ENCODE results near the gene CAST. TPM values are rescaled to one million over a fixed set of nuclear protein-coding genes. Genes with fewer than 3 reads are reported as not detected.

CAST gene
- total RNA-seq, 2 experiments from 2014 or later = 149 to 152 TPM

- Mint-ChIP-seq H3K4me3 (no peak overlapping the region), H3K27ac (no peak overlapping the region), H3K9me3 (ENCODE audit: insufficient read depth) (no peaks in the 10 kb centered on the region), H3K27me3 (ENCODE audit: low read depth) (peaks cover 34% of the 10 kb centered on the region), H3K4me1 (ENCODE audit: low read depth) (peaks cover 61% of the 10 kb centered on the region), H3K36me3 (ENCODE audit: low read depth) (peaks cover 6% of the 10 kb centered on the region)
- no peak for ATAC-seq
- POLR2A ChIA-PET = no interaction called here
- no peak for DNase-seq
- CTCF ChIA-PET = interaction anchor here (1.7 kb wide), 1 partner anchor 45 kb away, joined by 13 read pairs; no protein-coding TSS in a partner anchor
These were observed 3.0 kb upstream of the CAST start for GRCh38 chr5:96659170-96659569.

DNA sequence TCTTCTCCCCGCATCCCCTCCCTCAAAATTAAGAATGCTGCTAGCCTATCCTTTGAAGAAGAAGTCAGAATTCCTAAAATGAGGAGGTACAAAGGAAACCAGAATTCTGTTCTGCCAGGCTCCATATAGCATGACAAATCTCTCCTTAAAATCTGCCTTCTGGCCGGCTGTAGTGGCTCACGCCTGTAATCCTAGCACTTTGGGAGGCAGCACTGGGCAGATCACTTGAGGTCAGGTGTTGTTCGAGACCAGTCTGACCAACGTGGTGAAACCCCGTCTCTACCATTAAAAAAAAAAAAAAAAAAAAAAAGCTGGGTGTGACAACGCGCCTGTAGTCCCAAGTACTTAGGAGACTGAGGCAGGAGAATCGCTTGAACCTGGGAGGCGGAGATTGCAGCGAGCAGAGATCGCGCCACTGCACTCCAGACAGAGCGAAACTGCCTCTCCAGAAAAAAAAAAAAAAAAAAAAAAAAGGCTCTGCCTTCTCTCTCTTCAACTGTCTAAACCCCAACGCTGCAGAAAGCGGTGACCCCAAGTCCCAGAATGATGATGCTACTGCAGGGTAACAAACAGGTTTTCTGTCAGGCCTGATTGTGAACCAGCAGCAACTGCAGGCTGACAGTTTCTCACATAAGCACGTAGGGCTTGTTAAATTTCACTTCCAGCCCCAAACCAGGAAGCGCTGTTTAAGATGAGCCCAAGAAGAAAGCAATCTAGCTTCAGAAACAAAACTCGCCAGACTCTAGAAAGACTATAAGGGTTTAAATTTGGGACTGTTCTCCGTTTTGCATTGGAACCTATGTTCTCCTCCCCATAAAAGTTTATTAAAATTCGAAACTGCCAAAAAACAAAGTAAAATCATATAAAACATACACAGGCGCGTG, 963 bp upstream of the CAST start:
- POLR2A ChIA-PET = interaction anchor here (0.7 to 3.5 kb wide), 10 partner anchors 8 to 851 kb away, joined by 3 to 35 read pairs (median 5); partner anchors contain the start of gene ERAP1
- CTCF ChIA-PET = interaction anchor here (0.8 to 4.0 kb wide), 7 partner anchors 8 to 147 kb away, joined by 3 to 17 read pairs (median 4); partner anchors contain the start of gene ERAP1

GRCh38 chr5:96662725-96663518, 746 bp downstream of the CAST start:
- H3K27ac Mint-ChIP-seq = peak overlapping the region; percentile 92
- ATAC-seq (peak; percentile 85), DNase-seq (peak; percentile 89)
- POLR2A ChIA-PET = interaction anchor here (0.8 to 3.5 kb wide), 16 partner anchors 10 to 1017 kb away, joined by 3 to 35 read pairs (median 4); partner anchors contain the start of genes ERAP1, LNPEP and RFESD
- H3K4me1 Mint-ChIP-seq (ENCODE audit: low read depth) = peaks cover 55% of the 10 kb centered on the region
- H3K27me3 Mint-ChIP-seq (ENCODE audit: low read depth) = peaks cover 11% of the 10 kb centered on the region
- H3K36me3 Mint-ChIP-seq (ENCODE audit: low read depth) = peaks cover 16% of the 10 kb centered on the region
- H3K9me3 Mint-ChIP-seq (ENCODE audit: insufficient read depth) = no peaks in the 10 kb centered on the region
- CTCF ChIA-PET = interaction anchor here (1.0 to 4.0 kb wide), 7 partner anchors 10 to 49 kb away, joined by 3 to 17 read pairs (median 4); no protein-coding TSS in a partner anchor
- peak overlapping the region; percentile 92 for H3K4me3 Mint-ChIP-seq

More for the DNA sequence above, 963 bp upstream of the CAST start:
- DNase-seq (peak; percentile 62), ATAC-seq (peak; percentile 6)
- peak overlapping the region; percentile 96 for H3K27ac Mint-ChIP-seq
- peak overlapping the region; percentile 80 for H3K4me3 Mint-ChIP-seq
- H3K4me1 Mint-ChIP-seq (ENCODE audit: low read depth) = peaks cover 58% of the 10 kb centered on the region
- H3K27me3 Mint-ChIP-seq (ENCODE audit: low read depth) = peaks cover 19% of the 10 kb centered on the region
- H3K9me3 Mint-ChIP-seq (ENCODE audit: insufficient read depth) = no peaks in the 10 kb centered on the region
- peaks cover 11% of the 10 kb centered on the region for H3K36me3 Mint-ChIP-seq (ENCODE audit: low read depth)

DNA sequence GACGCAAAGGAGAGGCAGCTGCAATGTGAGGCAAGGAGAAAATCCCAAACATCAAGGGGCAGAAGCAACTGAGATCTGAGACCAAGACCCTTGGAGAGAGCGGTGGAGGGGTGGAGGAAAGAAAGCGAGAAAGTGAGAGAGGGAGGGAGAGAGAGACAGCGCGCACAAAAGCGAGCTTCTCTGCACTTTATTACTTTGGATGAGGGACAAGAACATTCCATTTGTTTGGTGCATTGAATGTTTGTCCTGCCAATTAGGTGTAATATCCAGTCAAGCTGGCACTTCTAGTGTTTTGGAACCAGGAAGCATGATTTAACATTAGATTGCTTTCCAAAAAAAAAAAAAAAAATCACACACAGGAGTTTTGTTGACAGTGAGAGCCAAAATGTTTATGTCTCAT, 1.4 kb downstream of the CAST start:
- Mint-ChIP-seq H3K9me3 (ENCODE audit: insufficient read depth) (no peaks in the 10 kb centered on the region), H3K27me3 (ENCODE audit: low read depth) (peaks cover 6% of the 10 kb centered on the region), H3K36me3 (ENCODE audit: low read depth) (peaks cover 19% of the 10 kb centered on the region), H3K4me1 (ENCODE audit: low read depth) (peaks cover 53% of the 10 kb centered on the region), H3K4me3 (peak overlapping the region; percentile 92), H3K27ac (peak overlapping the region; percentile 92)
- POLR2A ChIA-PET = interaction anchor here (1.0 to 3.5 kb wide), 4 partner anchors 34 to 1017 kb away, joined by 3 to 35 read pairs (median 4); partner anchors contain the start of gene RFESD
- no peak for ATAC-seq
- CTCF ChIA-PET = interaction anchor here (1.0 to 4.0 kb wide), 4 partner anchors 10 to 40 kb away, joined by 3 to 17 read pairs (median 3); no protein-coding TSS in a partner anchor
- DNase-seq = no peak

- DNase-seq = no peak
- ChIA-PET CTCF (interaction anchor here (1.3 kb wide), 1 partner anchor 23 kb away, joined by 4 read pairs; no protein-coding TSS in a partner anchor), POLR2A (no interaction called here)
- no peak overlapping the region for H3K4me3 Mint-ChIP-seq
- peaks cover 3% of the 10 kb centered on the region for H3K27me3 Mint-ChIP-seq (ENCODE audit: low read depth)
- no peak overlapping the region for H3K27ac Mint-ChIP-seq
- no peak for ATAC-seq
- no peaks in the 10 kb centered on the region for H3K9me3 Mint-ChIP-seq (ENCODE audit: insufficient read depth)
- peaks cover 19% of the 10 kb centered on the region for H3K36me3 Mint-ChIP-seq (ENCODE audit: low read depth)
- peaks cover 53% of the 10 kb centered on the region for H3K4me1 Mint-ChIP-seq (ENCODE audit: low read depth)
These were observed 2.5 kb downstream of the CAST start for GRCh38 chr5:96664669-96665068.

DNA sequence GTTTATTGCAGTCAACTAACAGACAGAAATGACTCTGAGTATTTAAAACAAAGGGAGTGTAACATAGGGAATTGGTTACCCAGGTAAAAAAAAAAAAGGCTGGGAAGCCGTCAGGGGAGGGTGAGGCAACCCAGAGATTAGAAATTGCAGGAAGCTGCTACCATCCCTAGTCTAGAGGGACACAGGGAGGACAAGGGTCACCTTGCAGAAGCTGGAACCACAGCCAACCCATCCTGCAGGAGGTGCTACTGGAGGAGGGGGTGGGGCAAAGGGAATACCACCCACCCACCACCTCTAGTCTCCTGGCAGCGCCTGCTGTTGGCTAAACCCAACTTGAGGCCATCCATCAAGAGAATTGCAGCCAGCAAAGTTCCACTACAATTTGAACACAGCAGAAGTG, 6.5 kb downstream of the CAST start:
- Mint-ChIP-seq H3K4me1 (ENCODE audit: low read depth) (peaks cover 32% of the 10 kb centered on the region), H3K36me3 (ENCODE audit: low read depth) (peaks cover 24% of the 10 kb centered on the region), H3K9me3 (ENCODE audit: insufficient read depth) (no peaks in the 10 kb centered on the region), H3K4me3 (no peak overlapping the region), H3K27me3 (ENCODE audit: low read depth) (no peaks in the 10 kb centered on the region), H3K27ac (no peak overlapping the region)
- ChIA-PET CTCF (no interaction called here), POLR2A (no interaction called here)
- ATAC-seq (no peak), DNase-seq (no peak)

DNA sequence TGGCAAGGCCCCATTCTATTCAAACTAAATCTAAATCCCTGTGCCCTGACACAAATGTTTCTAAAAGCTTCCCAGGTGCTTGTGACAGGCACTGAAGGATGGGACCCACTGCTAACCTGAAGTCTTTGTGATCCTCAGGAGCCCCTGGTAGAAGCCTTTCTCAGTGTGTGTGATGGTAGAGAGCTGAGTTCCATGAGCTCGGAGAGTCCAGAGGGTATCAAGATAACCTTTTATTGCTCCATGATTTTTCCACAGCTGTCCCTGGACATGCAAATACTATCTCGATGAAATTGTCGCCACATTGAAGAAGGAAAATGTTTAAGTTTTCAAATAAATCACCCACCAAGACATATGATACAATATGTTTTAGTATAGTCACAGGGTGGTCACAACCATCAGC, 7.7 kb downstream of the CAST start:
- POLR2A ChIA-PET = interaction anchor here (1.5 kb wide), 1 partner anchor 33 kb away, joined by 4 read pairs; no protein-coding TSS in a partner anchor
- Mint-ChIP-seq H3K4me3 (no peak overlapping the region), H3K9me3 (ENCODE audit: insufficient read depth) (no peaks in the 10 kb centered on the region), H3K27me3 (ENCODE audit: low read depth) (no peaks in the 10 kb centered on the region), H3K36me3 (ENCODE audit: low read depth) (peaks cover 25% of the 10 kb centered on the region), H3K27ac (no peak overlapping the region), H3K4me1 (ENCODE audit: low read depth) (peaks cover 22% of the 10 kb centered on the region)
- CTCF ChIA-PET = interaction anchor here (1.4 to 2.0 kb wide), 2 partner anchors 17 to 55 kb away, joined by 3 to 8 read pairs; no protein-coding TSS in a partner anchor
- DNase-seq (no peak), ATAC-seq (no peak)

DNA sequence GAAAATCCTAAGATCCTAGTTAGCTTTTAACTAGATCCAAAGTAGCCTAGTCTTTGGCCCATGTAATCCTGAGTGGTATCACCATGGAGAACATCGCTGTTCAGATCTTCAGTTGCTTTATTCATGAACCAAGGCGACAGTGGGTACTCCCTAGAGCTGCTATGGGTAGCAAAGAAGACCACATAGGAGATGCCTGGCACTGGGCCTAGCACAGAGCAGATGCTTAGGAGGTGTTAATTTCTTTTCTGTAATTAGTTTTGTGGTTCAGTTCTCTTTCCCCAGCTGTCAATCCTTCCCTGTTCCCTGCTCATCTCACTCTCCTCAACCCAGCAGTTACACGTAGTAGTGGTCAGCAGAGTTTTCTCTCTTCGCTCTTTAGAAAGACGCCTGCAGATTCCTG, 9.3 kb downstream of the CAST start:
- no peak for ATAC-seq
- Mint-ChIP-seq H3K9me3 (ENCODE audit: insufficient read depth) (no peaks in the 10 kb centered on the region), H3K27ac (no peak overlapping the region), H3K36me3 (ENCODE audit: low read depth) (peaks cover 27% of the 10 kb centered on the region), H3K4me3 (no peak overlapping the region), H3K4me1 (ENCODE audit: low read depth) (peaks cover 12% of the 10 kb centered on the region), H3K27me3 (ENCODE audit: low read depth) (no peaks in the 10 kb centered on the region)
- CTCF ChIA-PET = interaction anchor here (2.0 kb wide), 1 partner anchor 57 kb away, joined by 8 read pairs; no protein-coding TSS in a partner anchor
- POLR2A ChIA-PET = no interaction called here
- no peak for DNase-seq

DNA sequence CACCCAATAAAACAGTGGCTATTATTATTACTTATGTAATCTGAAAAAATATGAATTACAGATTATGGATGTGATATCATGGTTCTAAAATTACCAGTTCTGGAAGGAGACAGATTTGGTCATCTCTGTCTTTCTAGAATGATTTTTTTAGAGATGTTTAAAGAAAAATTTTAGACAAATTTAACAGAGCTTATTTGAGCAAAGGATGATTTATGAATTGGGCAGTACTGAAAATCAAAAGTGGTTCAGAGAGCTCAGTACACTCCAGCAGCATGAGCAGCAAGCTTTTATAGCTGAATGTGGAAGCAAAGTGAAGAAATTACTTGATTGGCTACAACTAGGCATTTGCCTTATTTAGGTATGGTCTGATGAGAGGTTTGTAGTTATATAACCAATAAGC, 11.0 kb downstream of the CAST start:
- no peaks in the 10 kb centered on the region for H3K27me3 Mint-ChIP-seq (ENCODE audit: low read depth)
- H3K27ac Mint-ChIP-seq = no peak overlapping the region
- H3K36me3 Mint-ChIP-seq (ENCODE audit: low read depth) = peaks cover 27% of the 10 kb centered on the region
- ChIA-PET CTCF (interaction anchor here (1.1 to 1.4 kb wide), 2 partner anchors 10 to 59 kb away, joined by 3 read pairs; no protein-coding TSS in a partner anchor), POLR2A (interaction anchor here (0.9 kb wide), 1 partner anchor 11 kb away, joined by 6 read pairs; the partner anchor contains the start of gene CAST)
- no peak for ATAC-seq
- H3K4me1 Mint-ChIP-seq (ENCODE audit: low read depth) = peaks cover 2% of the 10 kb centered on the region
- DNase-seq = no peak
- H3K9me3 Mint-ChIP-seq (ENCODE audit: insufficient read depth) = no peaks in the 10 kb centered on the region
- H3K4me3 Mint-ChIP-seq = no peak overlapping the region

- Mint-ChIP-seq H3K27ac (no peak overlapping the region), H3K4me3 (no peak overlapping the region), H3K36me3 (ENCODE audit: low read depth) (peaks cover 36% of the 10 kb centered on the region), H3K4me1 (ENCODE audit: low read depth) (no peaks in the 10 kb centered on the region), H3K27me3 (ENCODE audit: low read depth) (no peaks in the 10 kb centered on the region), H3K9me3 (ENCODE audit: insufficient read depth) (no peaks in the 10 kb centered on the region)
- CTCF ChIA-PET = interaction anchor here (1.1 to 1.2 kb wide), 2 partner anchors 12 to 61 kb away, joined by 3 to 5 read pairs; no protein-coding TSS in a partner anchor
- no peak for DNase-seq
- no peak for ATAC-seq
- POLR2A ChIA-PET = no interaction called here
These were observed 13.7 kb downstream of the CAST start for GRCh38 chr5:96675882-96676281.

GRCh38 chr5:96677496-96677895, 15.3 kb downstream of the CAST start:
- DNase-seq (no peak), ATAC-seq (no peak)
- CTCF ChIA-PET = no interaction called here
- peaks cover 36% of the 10 kb centered on the region for H3K36me3 Mint-ChIP-seq (ENCODE audit: low read depth)
- H3K4me1 Mint-ChIP-seq (ENCODE audit: low read depth) = no peaks in the 10 kb centered on the region
- no peak overlapping the region for H3K4me3 Mint-ChIP-seq
- H3K27me3 Mint-ChIP-seq (ENCODE audit: low read depth) = no peaks in the 10 kb centered on the region
- H3K9me3 Mint-ChIP-seq (ENCODE audit: insufficient read depth) = no peaks in the 10 kb centered on the region
- POLR2A ChIA-PET = no interaction called here
- H3K27ac Mint-ChIP-seq = no peak overlapping the region
